ENCODE measurements around the gene LRPAP1.

LRPAP1 gene

GRCh38 chr4:3483471-3483921, 48.7 kb downstream of the LRPAP1 start:
- no peak for DNase-seq

GRCh38 chr4:3482707-3483106, 49.5 kb downstream of the LRPAP1 start:
- no peak for DNase-seq

DNA sequence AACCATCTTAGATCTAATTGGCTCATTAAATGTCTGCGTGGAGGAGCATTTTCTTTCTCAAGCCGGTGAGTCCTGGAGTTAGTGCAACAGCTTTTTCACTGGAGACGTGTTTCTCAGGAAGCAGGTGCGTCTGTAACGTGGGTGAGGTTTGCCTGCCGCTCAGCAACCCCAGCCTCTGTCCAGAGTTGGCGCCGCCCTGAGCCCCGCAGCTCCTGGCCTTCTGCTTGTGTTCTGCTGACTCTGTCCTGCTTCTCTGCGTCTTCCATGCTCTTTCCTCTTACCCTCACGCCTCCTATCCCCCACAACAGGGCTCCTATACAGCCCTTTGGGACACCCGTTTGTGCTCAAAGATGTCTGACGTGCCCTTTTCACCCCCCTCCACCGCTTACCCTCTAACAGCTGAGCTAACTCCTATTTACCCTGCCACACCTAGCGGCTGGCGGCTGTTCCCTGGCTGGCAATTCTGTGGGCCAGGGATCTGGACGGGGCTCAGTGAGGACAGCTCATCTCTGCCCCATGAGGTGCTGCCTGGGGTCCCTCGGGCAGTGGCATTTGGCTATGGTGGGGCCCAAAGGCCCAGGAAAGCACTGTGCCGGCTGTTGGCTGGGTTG, 50.3 kb downstream of the LRPAP1 start:
- no peak for DNase-seq

DNA sequence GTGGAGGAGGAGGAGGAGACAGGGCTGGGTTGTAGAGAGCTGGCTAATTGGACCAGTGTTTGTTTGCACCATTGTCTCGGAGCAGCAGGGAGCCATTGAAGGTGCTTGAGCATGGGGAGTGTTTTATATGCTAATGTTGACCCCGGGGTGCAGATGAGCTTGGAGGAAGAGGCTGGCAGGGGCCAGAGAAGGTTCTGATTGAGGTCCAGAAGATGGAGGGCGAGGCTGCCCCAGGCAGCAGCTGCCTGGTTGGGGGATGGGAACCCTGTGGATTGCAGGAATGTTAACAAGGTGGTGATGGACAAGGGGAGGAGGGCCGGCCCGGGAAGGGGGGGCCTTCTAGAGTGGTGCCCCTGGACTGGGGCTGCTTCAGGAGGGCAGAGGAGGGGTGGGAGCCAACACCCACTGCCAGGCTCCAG, 51.1 kb downstream of the LRPAP1 start:
- no peak for DNase-seq

DNA sequence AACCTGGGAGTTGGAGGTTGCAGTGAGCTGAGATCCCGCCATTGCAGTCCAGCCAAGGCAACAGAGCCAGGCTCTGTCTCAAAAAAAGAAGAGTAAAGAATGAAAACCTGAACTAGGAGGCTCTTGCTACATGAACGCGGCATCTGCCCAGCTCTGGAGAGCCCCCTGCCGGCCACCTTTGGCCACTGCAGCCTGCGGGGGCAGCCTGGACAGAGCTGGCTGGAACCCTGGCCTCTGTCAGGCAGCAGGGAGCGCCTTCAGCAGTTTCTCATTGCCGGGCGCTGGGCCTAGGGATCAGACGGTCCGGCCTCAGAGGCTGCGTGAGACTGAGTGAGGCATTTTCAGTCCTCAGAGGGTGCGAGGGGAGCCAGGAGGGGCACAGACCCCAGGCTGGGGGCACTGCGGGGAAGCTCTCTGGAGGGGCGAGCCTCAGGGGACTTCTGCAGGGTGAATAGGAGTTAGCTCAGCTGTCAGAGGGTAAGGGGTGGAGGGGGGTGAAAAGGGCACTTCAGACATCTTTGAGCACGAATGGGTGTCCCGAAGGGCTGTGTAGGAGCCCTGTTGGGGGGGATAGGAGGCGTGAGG, 51.6 kb downstream of the LRPAP1 start:
- DNase-seq: peak; percentile 42 to 89

- no peak for DNase-seq
Measured at GRCh38 chr4:3479358-3480101, 52.7 kb downstream of the LRPAP1 start.

- no peak for DNase-seq
Measured at GRCh38 chr4:3478446-3479357, 53.5 kb downstream of the LRPAP1 start.

DNA sequence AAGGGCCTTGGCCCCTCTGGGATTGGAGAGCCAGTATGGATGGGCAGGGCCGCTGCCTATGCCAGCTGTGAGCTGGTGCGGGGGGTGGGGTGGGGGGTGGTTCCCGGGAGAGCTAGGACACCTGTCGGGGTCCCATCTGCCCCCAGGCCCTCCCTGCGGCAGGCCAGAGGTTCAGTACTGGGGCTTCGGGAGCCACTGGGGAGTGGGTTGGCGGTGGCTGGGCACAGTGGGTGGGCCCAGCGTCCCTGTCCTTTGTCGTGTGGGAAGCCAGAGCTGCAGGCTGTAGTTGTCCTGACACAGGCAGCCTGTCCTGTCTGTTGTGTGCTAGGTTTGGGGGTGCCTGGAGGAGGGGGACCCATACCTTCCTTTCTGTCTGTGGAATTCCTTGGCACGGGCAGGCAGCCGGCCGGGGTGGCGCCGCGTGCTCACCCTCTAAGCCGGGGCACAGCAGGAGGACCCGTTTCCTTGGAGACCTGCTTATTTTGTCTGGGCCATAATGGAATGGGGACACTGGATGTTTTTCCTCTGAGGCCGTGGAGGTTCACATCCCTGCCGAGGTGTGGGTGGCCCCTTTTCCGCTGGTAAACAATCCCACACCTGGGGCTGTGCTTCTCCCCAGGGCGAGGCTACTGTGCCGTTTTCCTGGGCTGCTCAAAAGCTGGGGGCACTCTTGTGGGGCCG, 54.3 kb downstream of the LRPAP1 start:
- DNase-seq: no peak

DNA sequence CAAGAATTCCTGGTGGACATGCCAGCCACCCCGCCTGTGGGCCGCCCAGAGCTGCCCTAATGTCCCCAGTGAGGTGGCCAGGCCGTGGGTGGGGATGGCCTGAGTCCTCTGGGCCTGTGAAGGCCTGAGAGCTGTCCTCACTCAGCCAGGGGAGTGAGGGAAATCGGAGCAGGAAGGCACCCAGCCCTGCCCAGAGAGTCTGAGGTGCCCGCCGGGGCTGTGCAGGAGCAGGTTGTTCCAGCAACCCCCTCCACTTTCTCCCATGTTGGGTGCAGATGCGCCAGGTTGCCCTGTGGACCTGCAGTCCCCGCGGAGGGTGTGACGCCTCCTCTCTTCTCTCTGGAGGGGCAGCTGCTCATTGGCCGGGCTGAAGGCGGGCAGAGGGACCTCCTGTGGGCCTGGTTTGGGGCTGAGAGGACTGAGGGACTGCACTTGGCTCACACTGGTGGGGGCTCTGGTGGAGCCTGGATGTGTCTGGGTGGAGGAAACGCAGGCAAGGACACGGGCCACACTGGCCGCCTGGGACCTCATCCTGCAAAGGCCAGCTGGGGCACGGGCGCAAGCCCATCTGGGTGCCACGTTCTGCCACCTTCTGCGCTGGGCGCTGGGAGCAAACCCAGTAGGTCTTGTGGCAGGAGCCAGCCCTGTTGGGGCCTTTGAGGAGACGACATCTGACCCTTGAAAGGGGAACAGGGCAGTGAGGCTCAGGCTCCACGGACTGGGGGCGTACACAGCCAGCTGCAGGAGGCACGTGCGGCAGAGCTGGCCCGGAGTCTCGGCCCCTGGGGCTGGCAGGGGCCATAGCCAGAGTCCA, 55.1 kb downstream of the LRPAP1 start:
- no peak for DNase-seq

- no peak for DNase-seq
Measured at GRCh38 chr4:3476341-3476747, 55.9 kb downstream of the LRPAP1 start.

GRCh38 chr4:3475713-3476260, 56.4 kb downstream of the LRPAP1 start:
- no peak for DNase-seq

GRCh38 chr4:3475041-3475712, 57.0 kb downstream of the LRPAP1 start:
- DNase-seq: no peak

- no peak for DNase-seq
Measured at GRCh38 chr4:3473996-3474765, 58.0 kb downstream of the LRPAP1 start.

DNA sequence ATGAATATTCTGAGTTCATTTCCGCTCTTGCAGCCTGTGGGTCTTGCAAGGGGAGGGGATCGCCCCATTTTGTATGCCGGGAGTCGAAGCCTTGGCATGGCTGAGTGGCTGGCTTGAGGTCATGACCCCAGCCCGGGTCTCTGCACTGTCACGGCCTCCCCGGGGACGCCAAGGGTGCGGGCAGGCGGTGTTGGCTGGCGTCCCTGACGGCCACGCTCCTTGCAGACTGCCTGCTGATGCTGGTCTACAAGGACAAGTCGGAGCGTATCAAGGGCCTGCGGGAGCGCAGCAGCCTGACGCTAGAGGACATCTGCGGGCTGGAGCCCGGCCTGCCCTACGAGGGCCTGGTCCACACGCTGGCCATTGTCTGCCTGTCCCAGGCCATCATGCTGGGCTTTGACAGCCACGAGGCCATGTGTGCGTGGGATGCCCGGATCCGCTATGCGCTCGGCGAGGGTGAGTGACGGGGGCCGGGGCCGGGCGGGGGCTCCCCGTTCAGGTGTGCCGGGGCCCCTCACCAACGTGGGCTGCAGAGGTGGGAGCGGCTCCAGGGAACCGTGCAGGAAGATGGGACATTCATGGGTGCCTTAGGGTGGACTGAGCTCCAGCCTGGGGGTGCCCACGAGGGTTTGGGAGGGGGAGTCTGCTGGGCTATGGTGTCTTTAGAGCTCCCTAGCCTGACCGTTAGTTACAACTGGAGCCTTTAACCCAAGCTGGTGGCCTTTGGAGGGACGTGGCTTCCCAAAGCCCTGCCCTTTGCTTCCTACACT, 58.9 kb downstream of the LRPAP1 start:
- no peak for DNase-seq

DNA sequence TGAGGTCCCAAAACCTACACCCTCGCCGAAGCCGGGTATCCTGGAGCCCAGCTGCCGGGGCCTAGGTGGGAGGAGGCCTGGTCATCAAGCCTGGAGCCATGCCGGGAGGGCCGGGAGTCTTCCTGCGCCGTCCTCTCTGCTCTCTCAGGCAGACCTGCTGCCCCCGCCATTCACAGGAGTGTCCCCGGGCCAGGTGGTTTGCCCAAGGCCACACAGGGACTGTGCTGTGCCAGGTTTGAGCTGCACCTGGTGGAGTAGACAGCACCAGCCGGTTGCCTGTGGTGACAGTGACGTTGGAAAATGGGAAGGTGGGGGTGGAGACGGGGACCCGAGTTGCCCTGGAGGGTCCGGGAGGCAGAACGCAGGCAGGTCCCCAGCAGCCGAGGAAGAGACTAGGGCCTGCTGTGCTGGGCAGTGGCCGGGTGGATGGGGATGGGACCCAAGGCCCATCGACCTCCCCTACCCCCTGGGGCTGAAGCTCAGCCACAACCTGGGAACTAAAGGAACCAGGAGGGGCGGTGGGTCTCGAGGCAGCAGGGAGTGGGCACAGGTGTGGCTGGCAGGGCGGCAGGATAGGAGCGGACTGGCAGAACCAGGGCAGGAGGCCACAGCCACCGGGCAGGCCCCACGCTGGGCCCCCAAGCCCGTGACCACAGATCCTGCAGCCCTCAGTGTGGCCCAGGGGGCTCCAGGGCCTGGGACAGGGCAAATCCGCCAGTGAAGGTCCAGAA, 59.6 kb downstream of the LRPAP1 start:
- no peak for DNase-seq

GRCh38 chr4:3471886-3472285, 60.3 kb downstream of the LRPAP1 start:
- DNase-seq: no peak

GRCh38 chr4:3471098-3471760, 61.0 kb downstream of the LRPAP1 start:
- no peak for DNase-seq
